Retina (tissue), 1 donor: Measurements from ENCODE around the gene NUCB1.

Experiments used
- DNase-seq: peaks from one replicate; pipeline ENCODE4 v3.0.0-alpha.2; 2016

Gene NUCB1

GRCh38 chr19:48964205-48965039 is 64.3 kb downstream of the NUCB1 start:
- peak; percentile 54 for DNase-seq

DNA sequence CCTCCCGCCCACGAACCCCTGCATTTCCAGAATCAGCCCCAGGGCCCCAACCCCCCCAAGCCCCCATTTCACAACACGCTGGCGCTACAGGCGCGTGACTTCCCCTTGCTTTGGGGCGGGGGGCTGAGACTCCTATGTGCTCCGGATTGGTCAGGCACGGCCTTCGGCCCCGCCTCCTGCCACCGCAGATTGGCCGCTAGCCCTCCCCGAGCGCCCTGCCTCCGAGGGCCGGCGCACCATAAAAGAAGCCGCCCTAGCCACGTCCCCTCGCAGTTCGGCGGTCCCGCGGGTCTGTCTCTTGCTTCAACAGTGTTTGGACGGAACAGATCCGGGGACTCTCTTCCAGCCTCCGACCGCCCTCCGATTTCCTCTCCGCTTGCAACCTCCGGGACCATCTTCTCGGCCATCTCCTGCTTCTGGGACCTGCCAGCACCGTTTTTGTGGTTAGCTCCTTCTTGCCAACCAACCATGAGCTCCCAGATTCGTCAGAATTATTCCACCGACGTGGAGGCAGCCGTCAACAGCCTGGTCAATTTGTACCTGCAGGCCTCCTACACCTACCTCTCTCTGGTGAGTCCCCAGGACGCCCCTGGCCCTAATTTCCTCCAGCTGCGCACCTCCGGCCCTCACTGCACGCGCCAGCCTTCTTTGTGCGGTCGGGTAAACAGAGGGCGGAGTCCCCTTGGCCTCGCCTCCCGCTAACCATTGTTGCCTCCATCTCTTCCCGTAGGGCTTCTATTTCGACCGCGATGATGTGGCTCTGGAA is 65.1 kb downstream of the NUCB1 start, which contains the start of gene FTL:
FTL (plus strand) TSS at position 270 of the 766 bp plus-strand sequence; CDS start at position 469, 199 bp downstream.
- peak; percentile 98 for DNase-seq

GRCh38 chr19:48965806-48966540 is 65.9 kb downstream of the NUCB1 start:
- peak; percentile 97 for DNase-seq

DNA sequence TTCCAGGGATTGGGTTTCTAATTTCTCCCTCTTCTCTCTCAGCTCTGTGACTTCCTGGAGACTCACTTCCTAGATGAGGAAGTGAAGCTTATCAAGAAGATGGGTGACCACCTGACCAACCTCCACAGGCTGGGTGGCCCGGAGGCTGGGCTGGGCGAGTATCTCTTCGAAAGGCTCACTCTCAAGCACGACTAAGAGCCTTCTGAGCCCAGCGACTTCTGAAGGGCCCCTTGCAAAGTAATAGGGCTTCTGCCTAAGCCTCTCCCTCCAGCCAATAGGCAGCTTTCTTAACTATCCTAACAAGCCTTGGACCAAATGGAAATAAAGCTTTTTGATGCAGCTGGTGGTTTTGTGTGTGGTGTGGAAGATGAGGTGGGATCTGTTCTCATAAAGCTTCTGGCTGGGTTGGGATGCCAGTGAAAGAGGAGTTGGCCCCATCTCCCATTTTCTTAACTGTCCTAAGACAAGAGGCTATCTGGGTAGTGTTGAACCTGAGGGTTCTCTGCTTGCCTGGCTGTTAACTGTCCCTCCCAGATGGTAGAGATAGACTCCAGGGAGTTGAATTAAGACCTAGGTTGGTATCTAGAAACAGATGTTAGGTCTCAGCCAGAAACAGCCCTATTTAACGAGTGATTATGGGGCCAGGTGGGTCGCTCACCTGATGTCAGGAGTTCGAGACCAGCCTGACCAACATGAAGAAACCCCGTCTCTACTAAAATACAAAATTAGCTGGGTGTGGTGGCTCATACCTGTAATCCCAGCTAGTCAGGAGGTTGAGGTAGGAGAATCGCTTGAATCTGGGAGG is 66.6 kb downstream of the NUCB1 start:
- no peak for DNase-seq

DNA sequence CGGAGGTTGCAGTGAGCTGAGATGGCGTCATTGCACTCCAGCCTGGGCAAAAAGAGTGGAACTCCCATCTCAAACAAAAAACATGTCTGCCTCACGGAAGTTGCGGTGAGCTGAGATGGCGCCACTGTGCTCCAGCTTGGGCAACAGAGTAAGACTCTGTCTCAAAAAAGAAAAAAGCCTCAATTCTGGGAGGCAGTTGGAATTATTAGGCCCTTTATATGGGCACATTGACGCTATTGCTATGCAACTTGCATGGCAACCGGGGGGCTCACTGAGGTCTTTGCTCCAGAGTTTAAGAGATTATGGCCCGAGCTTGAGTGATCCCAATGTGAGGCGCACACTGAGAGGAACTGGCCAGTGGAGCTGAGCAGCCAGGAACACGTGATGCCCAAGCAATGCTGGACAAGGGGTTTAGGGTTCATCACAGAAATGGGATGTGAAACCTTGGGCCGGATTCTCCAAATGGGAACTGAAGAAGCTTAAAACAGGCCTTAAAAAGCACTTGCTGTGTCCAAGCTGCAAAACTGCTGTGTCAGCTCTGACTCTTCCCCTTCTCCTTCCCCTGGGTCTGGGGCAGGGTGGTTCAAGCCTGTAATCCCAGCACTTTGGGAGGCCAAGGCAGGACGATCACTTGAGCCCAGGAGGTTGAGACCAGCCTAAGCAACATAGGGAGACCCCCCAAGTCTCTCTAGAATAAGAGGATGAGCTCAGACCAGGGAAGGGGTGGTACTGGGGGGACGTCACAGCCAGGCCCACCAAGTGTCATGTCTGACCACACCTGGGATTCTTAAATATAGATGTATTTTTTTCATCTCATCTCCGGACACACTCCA is 67.5 kb downstream of the NUCB1 start:
- DNase-seq = no peak

DNA sequence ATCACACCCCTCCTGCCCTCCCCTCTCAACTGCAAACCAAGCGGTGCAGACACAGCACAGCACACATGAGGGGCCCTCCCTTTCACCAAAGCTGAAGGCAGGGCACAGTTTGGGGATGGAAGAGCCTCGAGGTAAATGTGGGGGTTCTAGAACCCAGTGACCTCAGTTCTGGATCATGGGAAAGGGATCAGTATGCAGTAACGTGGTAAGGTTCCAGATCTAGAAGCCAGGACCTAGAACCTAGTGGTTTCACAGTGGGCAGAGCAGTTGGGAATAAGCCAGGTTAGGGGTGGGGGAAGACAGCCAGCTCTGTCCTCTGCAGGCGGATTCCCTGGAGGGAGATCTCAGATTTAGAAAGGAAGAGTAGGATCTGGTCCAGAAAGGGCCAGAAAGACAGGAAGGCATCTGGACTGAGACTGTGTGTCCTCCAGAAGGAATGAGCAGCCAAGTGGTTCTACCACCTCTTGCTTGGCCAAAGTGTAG is 68.1 kb downstream of the NUCB1 start:
- DNase-seq = no peak

GRCh38 chr19:48968813-48969218 is 68.7 kb downstream of the NUCB1 start:
- DNase-seq = no peak

GRCh38 chr19:48969276-48970138 is 69.4 kb downstream of the NUCB1 start:
- no peak for DNase-seq

- no peak for DNase-seq
Observed at GRCh38 chr19:48970139-48970766, 70.1 kb downstream of the NUCB1 start.

DNA sequence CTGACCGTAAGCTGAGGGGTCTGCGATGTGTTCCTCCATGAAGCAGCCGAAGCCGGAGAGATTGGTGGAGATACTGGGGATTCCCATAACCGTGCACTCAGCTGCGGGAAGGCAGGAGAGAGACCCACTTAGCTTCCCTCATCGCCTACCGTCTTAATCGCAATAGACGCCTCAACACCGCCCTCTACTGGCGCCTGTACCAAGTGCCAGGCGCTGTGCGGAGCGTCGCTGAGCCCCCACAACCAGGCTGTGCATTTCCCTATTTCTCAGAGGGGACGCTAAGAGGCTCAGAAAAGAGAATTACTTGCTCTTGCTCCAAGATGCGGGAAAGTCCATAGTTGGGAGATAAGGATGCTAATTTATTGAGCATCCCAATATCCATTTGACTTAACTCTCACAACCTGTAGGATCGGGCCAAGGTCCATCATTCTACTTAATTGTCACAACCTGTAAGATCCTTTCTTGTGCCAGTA is 70.8 kb downstream of the NUCB1 start:
- DNase-seq = peak; percentile 90
